ENCODE results near the gene FCAMR.
A peak's percentile ranks its signal among the peaks of the same experiment; 100 is the strongest.

FCAMR gene

GRCh38 chr1:207009182-207009850, 39.1 kb upstream of the FCAMR start:
- Histone ChIP-seq H3K4me3 (ENCODE audit: low read depth, low read length) (no peak overlapping the region), H3K36me3 (ENCODE audit: insufficient read depth, low read length) (no peaks in the 10 kb centered on the region), H3K79me2 (ENCODE audit: control insufficient read depth, insufficient read depth, low read length, unreplicated experiment) (no peaks in the 10 kb centered on the region), H3K4me1 (ENCODE audit: control insufficient read depth, insufficient read depth, low read length, unreplicated experiment) (peaks cover 6% of the 10 kb centered on the region), H2AFZ (ENCODE audit: low read length, unreplicated experiment) (no peak overlapping the region), H3K27ac (ENCODE audit: low read depth, low read length) (no peak overlapping the region), H3K27me3 (ENCODE audit: insufficient read depth, low read length) (peaks cover 10% of the 10 kb centered on the region)

GRCh38 chr1:207007352-207008033, 37.2 kb upstream of the FCAMR start:
- H3K36me3 ChIP-seq (ENCODE audit: insufficient read depth, low read length), result no peaks in the 10 kb centered on the region

GRCh38 chr1:207006914-207007313, 36.7 kb upstream of the FCAMR start:
- Histone ChIP-seq H3K79me2 (ENCODE audit: control insufficient read depth, insufficient read depth, low read length, unreplicated experiment) (no peaks in the 10 kb centered on the region), H3K27ac (ENCODE audit: low read depth, low read length) (peak overlapping the region; percentile 8; the same call in 1 of the 2 replicates), H2AFZ (ENCODE audit: low read length, unreplicated experiment) (no peak overlapping the region)

More at GRCh38 chr1:207007352-207008033, 37.2 kb upstream of the FCAMR start:
- H2AFZ ChIP-seq (ENCODE audit: low read length, unreplicated experiment), result no peak overlapping the region
- H3K27me3 ChIP-seq (ENCODE audit: insufficient read depth, low read length), result peaks cover 7% of the 10 kb centered on the region; the same call in 1 of the 2 replicates
- H3K79me2 ChIP-seq (ENCODE audit: control insufficient read depth, insufficient read depth, low read length, unreplicated experiment), result no peaks in the 10 kb centered on the region
- no peak overlapping the region for H3K4me3 ChIP-seq (ENCODE audit: low read depth, low read length)
- peaks cover 11% of the 10 kb centered on the region for H3K4me1 ChIP-seq (ENCODE audit: control insufficient read depth, insufficient read depth, low read length, unreplicated experiment)
- H3K27ac ChIP-seq (ENCODE audit: low read depth, low read length), result peak overlapping the region; percentile 8; the same call in 1 of the 2 replicates

GRCh38 chr1:207006083-207006482, 35.8 kb upstream of the FCAMR start:
- Histone ChIP-seq H3K36me3 (ENCODE audit: insufficient read depth, low read length) (no peaks in the 10 kb centered on the region), H3K27ac (ENCODE audit: low read depth, low read length) (no peak overlapping the region), H3K79me2 (ENCODE audit: control insufficient read depth, insufficient read depth, low read length, unreplicated experiment) (no peaks in the 10 kb centered on the region), H3K4me3 (ENCODE audit: low read depth, low read length) (no peak overlapping the region), H3K4me1 (ENCODE audit: control insufficient read depth, insufficient read depth, low read length, unreplicated experiment) (peaks cover 11% of the 10 kb centered on the region), H2AFZ (ENCODE audit: low read length, unreplicated experiment) (no peak overlapping the region), H3K27me3 (ENCODE audit: insufficient read depth, low read length) (no peaks in the 10 kb centered on the region)

More at GRCh38 chr1:207006914-207007313, 36.7 kb upstream of the FCAMR start:
- Histone ChIP-seq H3K4me1 (ENCODE audit: control insufficient read depth, insufficient read depth, low read length, unreplicated experiment) (peaks cover 11% of the 10 kb centered on the region), H3K27me3 (ENCODE audit: insufficient read depth, low read length) (0 out of 2 replicates have a peak, but pooled peaks cover 1% of the 10 kb centered on the region), H3K4me3 (ENCODE audit: low read depth, low read length) (no peak overlapping the region), H3K36me3 (ENCODE audit: insufficient read depth, low read length) (no peaks in the 10 kb centered on the region)

- H3K4me3 ChIP-seq (ENCODE audit: low read depth, low read length), result no peak overlapping the region
- H3K4me1 ChIP-seq (ENCODE audit: control insufficient read depth, insufficient read depth, low read length, unreplicated experiment), result peaks cover 11% of the 10 kb centered on the region
- no peak overlapping the region for H3K27ac ChIP-seq (ENCODE audit: low read depth, low read length)
- no peak overlapping the region for H2AFZ ChIP-seq (ENCODE audit: low read length, unreplicated experiment)
- no peaks in the 10 kb centered on the region for H3K27me3 ChIP-seq (ENCODE audit: insufficient read depth, low read length)
- no peaks in the 10 kb centered on the region for H3K79me2 ChIP-seq (ENCODE audit: control insufficient read depth, insufficient read depth, low read length, unreplicated experiment)
- H3K36me3 ChIP-seq (ENCODE audit: insufficient read depth, low read length), result no peaks in the 10 kb centered on the region
Measured at GRCh38 chr1:207004931-207005830, 34.9 kb upstream of the FCAMR start.

- H2AFZ ChIP-seq (ENCODE audit: low read length, unreplicated experiment), result no peak overlapping the region
- H3K4me3 ChIP-seq (ENCODE audit: low read depth, low read length), result no peak overlapping the region
- no peak overlapping the region for H3K27ac ChIP-seq (ENCODE audit: low read depth, low read length)
- H3K79me2 ChIP-seq (ENCODE audit: control insufficient read depth, insufficient read depth, low read length, unreplicated experiment), result no peaks in the 10 kb centered on the region
- H3K36me3 ChIP-seq (ENCODE audit: insufficient read depth, low read length), result no peaks in the 10 kb centered on the region
- H3K27me3 ChIP-seq (ENCODE audit: insufficient read depth, low read length), result peaks cover 3% of the 10 kb centered on the region; the same call in 1 of the 2 replicates
- peaks cover 11% of the 10 kb centered on the region for H3K4me1 ChIP-seq (ENCODE audit: control insufficient read depth, insufficient read depth, low read length, unreplicated experiment)
Measured at GRCh38 chr1:207003210-207003609, 33.0 kb upstream of the FCAMR start.

- Histone ChIP-seq H3K27me3 (ENCODE audit: insufficient read depth, low read length) (peaks cover 8% of the 10 kb centered on the region), H3K4me1 (ENCODE audit: control insufficient read depth, insufficient read depth, low read length, unreplicated experiment) (peaks cover 11% of the 10 kb centered on the region), H3K4me3 (ENCODE audit: low read depth, low read length) (no peak overlapping the region), H3K27ac (ENCODE audit: low read depth, low read length) (no peak overlapping the region), H2AFZ (ENCODE audit: low read length, unreplicated experiment) (no peak overlapping the region), H3K79me2 (ENCODE audit: control insufficient read depth, insufficient read depth, low read length, unreplicated experiment) (no peaks in the 10 kb centered on the region), H3K36me3 (ENCODE audit: insufficient read depth, low read length) (no peaks in the 10 kb centered on the region)
Measured at GRCh38 chr1:207002724-207003146, 32.5 kb upstream of the FCAMR start.

- Histone ChIP-seq H3K36me3 (ENCODE audit: insufficient read depth, low read length) (no peaks in the 10 kb centered on the region), H3K4me3 (ENCODE audit: low read depth, low read length) (no peak overlapping the region), H2AFZ (ENCODE audit: low read length, unreplicated experiment) (no peak overlapping the region), H3K27me3 (ENCODE audit: insufficient read depth, low read length) (peaks cover 15% of the 10 kb centered on the region), H3K4me1 (ENCODE audit: control insufficient read depth, insufficient read depth, low read length, unreplicated experiment) (peaks cover 5% of the 10 kb centered on the region), H3K79me2 (ENCODE audit: control insufficient read depth, insufficient read depth, low read length, unreplicated experiment) (no peaks in the 10 kb centered on the region), H3K27ac (ENCODE audit: low read depth, low read length) (no peak overlapping the region)
Measured at GRCh38 chr1:207001492-207002245, 31.4 kb upstream of the FCAMR start.

GRCh38 chr1:207000651-207001291, 30.5 kb upstream of the FCAMR start:
- Histone ChIP-seq H3K27ac (ENCODE audit: low read depth, low read length) (no peak overlapping the region), H3K27me3 (ENCODE audit: insufficient read depth, low read length) (peaks cover 15% of the 10 kb centered on the region), H3K36me3 (ENCODE audit: insufficient read depth, low read length) (no peaks in the 10 kb centered on the region), H2AFZ (ENCODE audit: low read length, unreplicated experiment) (no peak overlapping the region), H3K79me2 (ENCODE audit: control insufficient read depth, insufficient read depth, low read length, unreplicated experiment) (no peaks in the 10 kb centered on the region), H3K4me1 (ENCODE audit: control insufficient read depth, insufficient read depth, low read length, unreplicated experiment) (peaks cover 5% of the 10 kb centered on the region), H3K4me3 (ENCODE audit: low read depth, low read length) (no peak overlapping the region)
